Sigmoid colon (tissue), 4 donors: ENCODE measurements around the gene FCN1.

Experiments used
- POLR2AphosphoS5 ChIP-seq, 4 donors: sonication (generic); formaldehyde crosslinking; IDR thresholded peaks; one replicate each; pipeline ENCODE4 v1.6.1; 2017; ENCODE audit warnings: antibody characterized with exemption in 4 of 4
- TF ChIP-seq, protein P1 (sequence below), 4 experiments: fragments of 450-650 bp in 3 of 4; fragments of 200-600 bp in 1 of 4; IDR thresholded peaks; one replicate each; pipeline ENCODE4 v1.5.1; 2016 to 2019; ENCODE audit warnings: antibody characterized with exemption in 4 of 4, mild to moderate bottlenecking in 3 of 4, moderate library complexity in 2 of 4

DNA sequence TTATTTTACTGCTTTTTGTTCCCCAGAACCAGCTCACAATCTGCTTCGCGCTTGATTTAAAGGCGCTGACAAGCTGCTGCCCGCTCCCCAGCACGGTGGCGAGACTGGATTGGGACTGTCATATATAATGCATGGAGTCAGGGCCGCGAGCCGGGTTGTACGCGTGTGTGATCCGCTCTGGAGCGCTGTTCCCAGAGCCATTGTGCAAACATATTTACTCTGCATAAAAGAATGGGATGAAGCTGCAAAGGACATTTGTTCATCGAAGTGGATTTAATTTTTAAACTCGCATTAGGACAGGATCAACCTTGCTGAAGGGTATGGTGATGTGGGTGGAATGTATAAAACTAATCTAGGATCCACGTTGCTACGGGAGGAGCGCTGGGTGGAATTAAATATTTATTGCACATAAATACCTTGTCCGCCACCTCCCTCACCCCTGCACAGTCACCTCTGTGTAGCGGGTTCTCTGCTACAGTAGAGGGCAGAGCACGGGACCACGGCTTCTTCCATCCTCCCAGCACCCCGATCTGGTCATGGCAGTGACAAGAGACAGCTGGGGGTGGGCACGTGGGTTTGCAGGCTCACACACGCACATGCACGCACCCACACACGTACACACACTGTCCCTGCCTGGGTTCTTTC, 18.1 kb upstream of the FCN1 start:
- no peak for TF ChIP-seq POLR2AphosphoS5 (IDR thresholded peaks at IDR 0.05)
- TF ChIP-seq, protein P1, sequence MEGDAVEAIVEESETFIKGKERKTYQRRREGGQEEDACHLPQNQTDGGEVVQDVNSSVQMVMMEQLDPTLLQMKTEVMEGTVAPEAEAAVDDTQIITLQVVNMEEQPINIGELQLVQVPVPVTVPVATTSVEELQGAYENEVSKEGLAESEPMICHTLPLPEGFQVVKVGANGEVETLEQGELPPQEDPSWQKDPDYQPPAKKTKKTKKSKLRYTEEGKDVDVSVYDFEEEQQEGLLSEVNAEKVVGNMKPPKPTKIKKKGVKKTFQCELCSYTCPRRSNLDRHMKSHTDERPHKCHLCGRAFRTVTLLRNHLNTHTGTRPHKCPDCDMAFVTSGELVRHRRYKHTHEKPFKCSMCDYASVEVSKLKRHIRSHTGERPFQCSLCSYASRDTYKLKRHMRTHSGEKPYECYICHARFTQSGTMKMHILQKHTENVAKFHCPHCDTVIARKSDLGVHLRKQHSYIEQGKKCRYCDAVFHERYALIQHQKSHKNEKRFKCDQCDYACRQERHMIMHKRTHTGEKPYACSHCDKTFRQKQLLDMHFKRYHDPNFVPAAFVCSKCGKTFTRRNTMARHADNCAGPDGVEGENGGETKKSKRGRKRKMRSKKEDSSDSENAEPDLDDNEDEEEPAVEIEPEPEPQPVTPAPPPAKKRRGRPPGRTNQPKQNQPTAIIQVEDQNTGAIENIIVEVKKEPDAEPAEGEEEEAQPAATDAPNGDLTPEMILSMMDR (IDR thresholded peaks at IDR 0.05), result no peak
